Stimulated activated memory B cell treated with anti-CD40 and anti-IgM and Interleukin-4, amounts not matched to agents 10 μg/mL and 1 μg/mL and 100 μg/mL, for 72 hours (primary cell): ENCODE measurements around the gene U2SURP.
"Not testable (repeated sequence)": the region's sequence is repeated elsewhere in the genome, so short reads cannot be mapped to it uniquely, and the experiment has no call there.

Source experiments
- ATAC-seq: fragments of 150-1000 bp; cut with Tn5 transposase; 2 replicates; pipeline ENCODE4 v1.10.0; 2021
- H3K27ac Mint-ChIP-seq: one replicate; pipeline ENCODE4 v1.8.0; 2022; ENCODE audit warnings: mild to moderate bottlenecking, mixed read lengths
- H3K27me3 Mint-ChIP-seq: one replicate; pipeline ENCODE4 v1.8.0; 2022; ENCODE audit warnings: mixed read lengths
- H3K36me3 Mint-ChIP-seq: one replicate; pipeline ENCODE4 v1.8.0; 2022; ENCODE audit warnings: mixed read lengths
- H3K4me1 Mint-ChIP-seq: one replicate; pipeline ENCODE4 v1.8.0; 2022; ENCODE audit warnings: mixed read lengths
- H3K4me3 Mint-ChIP-seq: one replicate; pipeline ENCODE4 v1.8.0; 2022; ENCODE audit warnings: mild to moderate bottlenecking, moderate library complexity, mixed read lengths
- H3K9me3 Mint-ChIP-seq: one replicate; pipeline ENCODE4 v1.8.0; 2022; ENCODE audit warnings: mixed read lengths

Gene U2SURP

GRCh38 chr3:142971431-142971830 lies 29.9 kb upstream of the U2SURP start:
- H3K36me3 Mint-ChIP-seq, result no peaks in the 10 kb centered on the region
- H3K4me1 Mint-ChIP-seq, result no peaks in the 10 kb centered on the region
- no peak for ATAC-seq
- H3K9me3 Mint-ChIP-seq, result no peaks in the 10 kb centered on the region
- no peak overlapping the region for H3K4me3 Mint-ChIP-seq
- no peak overlapping the region for H3K27ac Mint-ChIP-seq
- H3K27me3 Mint-ChIP-seq, result peaks cover 55% of the 10 kb centered on the region

GRCh38 chr3:142972092-142972753 lies 29.1 kb upstream of the U2SURP start:
- no peaks in the 10 kb centered on the region for H3K9me3 Mint-ChIP-seq
- H3K4me1 Mint-ChIP-seq, result no peaks in the 10 kb centered on the region
- H3K36me3 Mint-ChIP-seq, result no peaks in the 10 kb centered on the region
- no peak for ATAC-seq
- H3K27ac Mint-ChIP-seq, result no peak overlapping the region
- peaks cover 47% of the 10 kb centered on the region for H3K27me3 Mint-ChIP-seq
- H3K4me3 Mint-ChIP-seq, result no peak overlapping the region

DNA sequence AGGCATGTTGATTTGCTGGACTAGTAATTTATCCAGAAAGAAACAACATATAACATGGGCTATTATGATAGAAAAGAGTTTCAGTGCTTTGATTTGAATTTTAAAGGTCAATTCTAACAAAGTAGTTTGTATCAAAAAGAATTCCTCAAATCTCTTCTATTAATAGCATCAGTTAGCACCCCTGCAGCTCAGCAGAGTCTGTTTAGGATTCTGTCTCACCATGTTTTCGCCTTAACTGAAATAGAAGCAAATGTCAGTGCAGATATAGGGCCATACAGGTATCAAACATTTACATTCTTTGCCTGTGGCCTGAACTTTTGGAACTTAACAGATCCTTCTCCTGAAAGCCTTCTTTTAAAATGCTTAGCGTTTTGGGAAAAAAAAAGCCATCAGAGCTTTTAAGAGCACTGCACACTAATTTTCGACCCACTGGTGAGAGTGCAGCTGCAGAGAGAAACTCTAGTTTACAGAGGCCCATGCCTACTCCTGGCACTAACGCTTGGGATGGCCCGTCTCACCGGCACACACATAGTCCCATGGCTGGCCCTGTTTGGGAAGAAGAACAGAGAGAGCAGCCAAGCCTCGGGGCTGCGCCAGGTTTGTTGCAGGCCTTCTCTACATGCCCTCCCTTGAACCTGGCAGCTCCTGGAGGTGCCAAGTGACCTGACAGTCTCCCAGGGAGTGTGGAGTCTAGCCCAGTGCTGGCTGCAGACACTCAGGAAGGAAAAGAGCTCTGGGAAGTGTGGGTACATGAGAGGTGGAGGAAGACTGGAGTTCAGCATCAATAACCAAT lies 28.0 kb upstream of the U2SURP start:
- peaks cover 47% of the 10 kb centered on the region for H3K27me3 Mint-ChIP-seq
- ATAC-seq, result no peak
- no peak overlapping the region for H3K27ac Mint-ChIP-seq
- no peaks in the 10 kb centered on the region for H3K36me3 Mint-ChIP-seq
- no peaks in the 10 kb centered on the region for H3K4me1 Mint-ChIP-seq
- H3K9me3 Mint-ChIP-seq, result no peaks in the 10 kb centered on the region
- H3K4me3 Mint-ChIP-seq, result no peak overlapping the region

- no peak for ATAC-seq
Observed at GRCh38 chr3:142975316-142975995, 25.9 kb upstream of the U2SURP start.

GRCh38 chr3:142976621-142977398 lies 24.6 kb upstream of the U2SURP start:
- no peak overlapping the region for H3K4me3 Mint-ChIP-seq
- no peaks in the 10 kb centered on the region for H3K36me3 Mint-ChIP-seq
- H3K27ac Mint-ChIP-seq, result no peak overlapping the region
- no peaks in the 10 kb centered on the region for H3K9me3 Mint-ChIP-seq
- no peak for ATAC-seq
- no peaks in the 10 kb centered on the region for H3K4me1 Mint-ChIP-seq
- peaks cover 35% of the 10 kb centered on the region for H3K27me3 Mint-ChIP-seq

More at GRCh38 chr3:142975316-142975995, 25.9 kb upstream of the U2SURP start:
- no peaks in the 10 kb centered on the region for H3K36me3 Mint-ChIP-seq
- H3K4me3 Mint-ChIP-seq, result no peak overlapping the region
- H3K9me3 Mint-ChIP-seq, result no peaks in the 10 kb centered on the region
- H3K4me1 Mint-ChIP-seq, result no peaks in the 10 kb centered on the region
- H3K27me3 Mint-ChIP-seq, result peaks cover 47% of the 10 kb centered on the region
- H3K27ac Mint-ChIP-seq, result no peak overlapping the region

DNA sequence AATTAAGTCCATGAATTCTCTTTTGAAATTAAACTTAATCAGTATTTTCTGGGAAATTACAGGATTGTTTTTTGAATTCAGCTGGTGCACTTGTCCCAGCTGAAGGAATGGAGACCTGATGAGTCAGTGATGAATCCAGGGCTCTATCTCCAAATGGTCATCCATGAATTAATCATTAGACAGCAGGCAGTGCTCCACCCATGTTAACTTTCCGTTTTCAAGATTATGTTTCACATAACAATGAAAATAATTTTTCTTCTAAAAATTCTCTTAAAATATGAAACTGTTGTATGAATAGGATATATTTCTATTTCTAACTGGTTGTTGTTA lies 24.0 kb upstream of the U2SURP start:
- Mint-ChIP-seq H3K36me3 (no peaks in the 10 kb centered on the region), H3K27me3 (peaks cover 29% of the 10 kb centered on the region), H3K4me1 (no peaks in the 10 kb centered on the region), H3K27ac (no peak overlapping the region), H3K4me3 (no peak overlapping the region), H3K9me3 (no peaks in the 10 kb centered on the region)
- no peak for ATAC-seq

GRCh38 chr3:142981108-142981507 lies 20.3 kb upstream of the U2SURP start:
- Mint-ChIP-seq H3K4me1 (no peaks in the 10 kb centered on the region), H3K4me3 (no peak overlapping the region), H3K36me3 (no peaks in the 10 kb centered on the region), H3K9me3 (no peaks in the 10 kb centered on the region), H3K27ac (no peak overlapping the region), H3K27me3 (peaks cover 7% of the 10 kb centered on the region)
- ATAC-seq, result no peak

GRCh38 chr3:142982038-142982773 lies 19.2 kb upstream of the U2SURP start:
- no peak overlapping the region for H3K27ac Mint-ChIP-seq
- H3K9me3 Mint-ChIP-seq, result no peaks in the 10 kb centered on the region
- H3K4me3 Mint-ChIP-seq, result no peak overlapping the region
- H3K36me3 Mint-ChIP-seq, result no peaks in the 10 kb centered on the region
- no peaks in the 10 kb centered on the region for H3K4me1 Mint-ChIP-seq
- ATAC-seq, result no peak
- peaks cover 7% of the 10 kb centered on the region for H3K27me3 Mint-ChIP-seq

DNA sequence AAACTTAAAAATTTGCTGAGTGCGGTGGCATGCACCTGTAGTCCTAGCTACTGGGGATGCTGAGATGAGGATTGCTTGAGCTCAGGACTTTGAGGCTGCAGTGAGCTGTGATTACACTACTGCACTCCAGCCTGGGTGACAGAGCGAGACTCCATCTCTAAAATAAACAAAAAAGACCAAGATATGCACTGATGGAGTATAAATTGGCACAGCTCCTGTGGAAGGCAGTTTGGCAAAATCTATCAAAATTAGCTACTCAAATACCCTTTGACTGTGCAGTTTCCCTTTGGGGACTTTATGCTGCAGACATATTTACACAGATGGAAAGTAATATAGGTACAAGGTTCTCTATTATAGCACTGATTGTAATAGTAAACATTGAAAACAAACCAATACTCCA lies 18.1 kb upstream of the U2SURP start:
- H3K27ac Mint-ChIP-seq, result no peak overlapping the region
- peaks cover 7% of the 10 kb centered on the region for H3K27me3 Mint-ChIP-seq
- H3K9me3 Mint-ChIP-seq, result no peaks in the 10 kb centered on the region
- no peak for ATAC-seq
- H3K36me3 Mint-ChIP-seq, result no peaks in the 10 kb centered on the region
- H3K4me3 Mint-ChIP-seq, result no peak overlapping the region
- H3K4me1 Mint-ChIP-seq, result no peaks in the 10 kb centered on the region

DNA sequence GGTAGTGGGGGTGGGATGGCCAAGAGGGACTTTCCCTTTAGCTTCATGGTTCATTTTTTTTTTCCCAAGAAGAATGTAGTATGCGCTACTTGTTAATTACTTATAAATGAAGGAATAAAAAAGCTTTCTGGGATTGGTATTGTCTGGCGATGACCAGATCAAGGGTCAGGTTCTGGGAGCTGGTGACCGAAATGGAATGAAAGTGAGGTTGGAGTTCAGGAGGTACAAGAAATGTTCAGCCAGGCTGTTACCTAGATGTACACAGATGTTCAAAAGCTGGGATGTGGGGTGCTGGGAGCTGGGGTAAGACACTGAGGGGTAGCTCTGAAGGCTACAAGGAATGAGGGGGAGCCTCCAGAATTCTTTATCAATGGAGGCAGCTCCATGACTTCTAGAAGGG lies 17.1 kb upstream of the U2SURP start:
- no peak for ATAC-seq
- Mint-ChIP-seq H3K4me1 (no peaks in the 10 kb centered on the region), H3K4me3 (no peak overlapping the region), H3K27ac (no peak overlapping the region), H3K9me3 (no peaks in the 10 kb centered on the region), H3K27me3 (peaks cover 7% of the 10 kb centered on the region), H3K36me3 (no peaks in the 10 kb centered on the region)

DNA sequence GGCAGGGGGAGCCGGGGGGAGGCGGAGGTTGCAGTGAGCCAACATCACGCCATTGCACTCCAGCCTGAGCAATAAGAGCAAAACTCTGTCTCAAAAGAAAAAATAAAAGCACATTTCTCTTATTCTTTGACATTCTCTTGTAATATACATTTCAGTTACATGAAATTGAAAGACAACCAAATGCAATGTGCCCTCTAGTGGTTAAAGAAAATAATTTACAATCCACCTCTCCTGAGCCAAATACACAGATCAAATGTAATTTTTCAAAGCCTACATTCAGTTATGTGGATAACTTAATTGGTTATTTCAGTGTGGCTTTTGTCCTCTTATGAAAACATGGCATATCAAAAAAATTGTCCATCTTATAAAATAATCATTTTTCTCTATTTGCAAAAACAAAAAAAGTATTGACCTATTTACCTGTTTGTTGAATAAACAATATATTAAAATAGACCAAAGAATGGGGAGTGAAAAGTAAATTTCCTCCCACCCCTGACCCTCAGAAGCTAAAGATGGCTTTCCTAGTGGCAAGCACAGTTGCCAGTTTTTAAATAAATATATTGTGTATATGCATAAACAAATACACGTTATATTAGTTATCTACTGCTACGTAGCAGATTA lies 14.2 kb upstream of the U2SURP start:
- ATAC-seq, result no peak
- no peak overlapping the region for H3K27ac Mint-ChIP-seq
- no peaks in the 10 kb centered on the region for H3K27me3 Mint-ChIP-seq
- no peak overlapping the region for H3K4me3 Mint-ChIP-seq
- no peaks in the 10 kb centered on the region for H3K36me3 Mint-ChIP-seq
- no peaks in the 10 kb centered on the region for H3K9me3 Mint-ChIP-seq
- no peaks in the 10 kb centered on the region for H3K4me1 Mint-ChIP-seq

DNA sequence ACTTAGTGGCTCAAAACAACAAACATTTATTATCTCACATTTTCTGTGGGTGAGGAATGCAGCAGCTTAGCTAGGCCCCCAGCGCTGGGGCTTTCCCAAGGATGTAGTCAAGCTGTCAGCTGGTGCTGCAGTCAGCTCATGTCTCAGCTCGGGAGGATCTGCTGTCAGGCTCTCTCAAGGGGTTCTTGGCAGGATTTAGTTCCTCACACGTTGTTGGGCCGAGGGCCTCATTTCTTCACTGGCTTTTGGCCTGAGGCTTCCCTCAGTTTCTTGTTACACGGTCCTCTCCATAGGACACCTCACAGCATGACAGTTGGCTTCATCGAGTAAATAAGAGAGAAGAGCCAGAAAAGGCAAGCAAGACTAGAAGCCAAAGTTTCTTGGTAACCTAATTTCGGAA lies 13.7 kb upstream of the U2SURP start:
- Mint-ChIP-seq H3K4me3 (no peak overlapping the region), H3K27ac (no peak overlapping the region), H3K36me3 (no peaks in the 10 kb centered on the region), H3K27me3 (no peaks in the 10 kb centered on the region), H3K4me1 (no peaks in the 10 kb centered on the region), H3K9me3 (no peaks in the 10 kb centered on the region)
- no peak for ATAC-seq

DNA sequence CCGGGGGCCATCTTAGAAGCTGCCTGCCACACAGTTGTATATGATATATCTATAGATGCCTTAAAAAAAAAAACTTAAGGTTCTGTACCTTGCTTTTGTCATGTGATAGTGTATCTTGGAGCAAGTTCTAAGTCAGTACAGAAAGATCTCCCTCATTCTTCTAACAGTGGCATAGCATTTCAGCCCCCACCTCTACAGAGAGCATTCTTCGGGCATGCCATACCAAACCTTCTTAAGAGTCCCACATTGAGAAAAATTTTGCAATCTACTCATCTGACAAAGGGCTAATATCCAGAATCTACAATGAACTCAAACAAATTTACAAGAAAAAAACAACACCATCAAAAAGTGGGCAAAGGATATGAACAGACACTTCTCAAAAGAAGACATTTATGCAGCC lies 13.1 kb upstream of the U2SURP start:
- H3K36me3 Mint-ChIP-seq, H3K27ac Mint-ChIP-seq, H3K9me3 Mint-ChIP-seq, H3K27me3 Mint-ChIP-seq, H3K4me3 Mint-ChIP-seq, ATAC-seq, H3K4me1 Mint-ChIP-seq: not testable (repeated sequence)

GRCh38 chr3:142988826-142989225 lies 12.5 kb upstream of the U2SURP start:
- H3K9me3 Mint-ChIP-seq, ATAC-seq, H3K4me1 Mint-ChIP-seq, H3K27ac Mint-ChIP-seq, H3K27me3 Mint-ChIP-seq, H3K36me3 Mint-ChIP-seq, H3K4me3 Mint-ChIP-seq: not testable (repeated sequence)
